HG03460 (cell line): ENCODE results near the gene KLF1.
"Not testable (repeated sequence)": the region's sequence is repeated elsewhere in the genome, so short reads cannot be mapped to it uniquely, and the experiment has no call there.

Experiments used
- ATAC-seq: cut with Tn5 transposase; IDR thresholded peaks from one replicate; pipeline ENCODE4 v1.9.1; 2021; ENCODE audit not compliant: unreplicated experiment

The KLF1 gene

DNA sequence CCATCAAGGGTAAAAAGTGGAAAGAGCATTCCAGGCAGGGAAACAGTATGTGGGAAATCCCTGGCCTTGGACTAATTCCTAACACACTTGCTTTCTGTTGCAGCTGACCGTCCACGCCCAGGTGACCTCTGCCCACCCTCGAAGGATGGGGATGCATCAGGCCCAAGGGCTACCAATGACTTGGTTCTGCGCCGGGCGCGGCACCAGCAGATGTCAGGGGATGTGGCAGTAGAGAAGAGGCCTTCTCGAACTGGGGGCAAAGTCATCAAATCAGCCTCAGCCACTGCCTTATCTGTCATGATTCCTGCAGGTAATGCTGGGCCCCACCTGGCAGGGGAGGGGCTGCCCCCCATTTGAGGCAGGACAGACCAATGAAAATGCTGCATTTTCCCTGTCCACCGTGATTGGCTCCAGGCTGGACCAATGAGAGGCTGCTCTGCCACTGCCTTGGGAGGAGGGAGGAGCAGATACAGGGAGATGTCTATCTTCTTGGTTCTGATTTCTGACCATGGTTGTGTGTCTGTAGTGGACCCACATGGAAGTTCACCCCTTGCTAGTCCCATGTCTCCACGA, 18.4 kb downstream of the KLF1 start:
- no peak for ATAC-seq

DNA sequence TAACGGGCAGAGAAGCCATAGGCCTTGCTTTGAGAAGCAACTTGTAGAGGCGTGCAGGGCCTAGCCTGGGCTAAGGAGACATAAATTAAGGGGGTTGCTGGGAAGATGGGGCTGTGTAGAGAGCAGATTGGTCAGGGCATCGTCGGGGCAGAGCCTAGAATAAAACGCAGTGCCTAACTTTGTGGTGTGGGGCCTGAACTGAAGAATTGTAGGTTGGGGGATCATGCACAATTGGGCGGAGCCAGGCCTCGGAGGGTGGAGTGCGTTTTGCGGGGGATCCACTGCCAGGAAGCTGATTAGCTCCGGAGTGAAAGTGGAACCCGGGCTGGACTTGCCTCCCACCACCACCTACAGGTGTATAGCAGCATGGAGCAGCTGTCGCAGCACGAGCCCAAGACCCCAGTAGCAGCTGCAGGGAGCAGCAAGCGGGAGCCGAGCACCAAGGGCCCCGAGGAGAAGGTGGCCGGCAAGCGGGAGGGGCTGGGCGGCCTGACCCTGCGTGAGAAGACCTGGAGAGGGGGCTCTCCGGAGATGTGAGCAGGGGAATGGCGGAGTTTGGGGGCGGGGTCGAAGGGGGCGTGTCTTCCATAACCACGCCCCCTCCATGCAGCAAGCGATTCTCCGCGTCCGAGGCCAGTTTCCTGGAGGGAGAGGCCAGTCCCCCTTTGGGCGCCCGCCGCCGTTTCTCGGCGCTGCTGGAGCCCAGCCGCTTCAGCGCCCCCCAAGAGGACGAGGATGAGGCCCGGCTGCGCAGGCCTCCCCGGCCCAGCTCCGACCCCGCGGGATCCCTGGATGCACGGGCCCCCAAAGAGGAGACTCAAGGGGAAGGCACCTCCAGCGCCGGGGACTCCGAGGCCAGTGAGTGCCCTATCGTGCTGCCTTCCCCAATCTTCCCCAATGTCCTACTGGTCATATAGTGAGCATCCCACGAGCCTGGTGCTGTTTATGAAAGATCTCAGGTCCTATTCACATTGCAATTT, 19.6 kb downstream of the KLF1 start:
- no peak for ATAC-seq

DNA sequence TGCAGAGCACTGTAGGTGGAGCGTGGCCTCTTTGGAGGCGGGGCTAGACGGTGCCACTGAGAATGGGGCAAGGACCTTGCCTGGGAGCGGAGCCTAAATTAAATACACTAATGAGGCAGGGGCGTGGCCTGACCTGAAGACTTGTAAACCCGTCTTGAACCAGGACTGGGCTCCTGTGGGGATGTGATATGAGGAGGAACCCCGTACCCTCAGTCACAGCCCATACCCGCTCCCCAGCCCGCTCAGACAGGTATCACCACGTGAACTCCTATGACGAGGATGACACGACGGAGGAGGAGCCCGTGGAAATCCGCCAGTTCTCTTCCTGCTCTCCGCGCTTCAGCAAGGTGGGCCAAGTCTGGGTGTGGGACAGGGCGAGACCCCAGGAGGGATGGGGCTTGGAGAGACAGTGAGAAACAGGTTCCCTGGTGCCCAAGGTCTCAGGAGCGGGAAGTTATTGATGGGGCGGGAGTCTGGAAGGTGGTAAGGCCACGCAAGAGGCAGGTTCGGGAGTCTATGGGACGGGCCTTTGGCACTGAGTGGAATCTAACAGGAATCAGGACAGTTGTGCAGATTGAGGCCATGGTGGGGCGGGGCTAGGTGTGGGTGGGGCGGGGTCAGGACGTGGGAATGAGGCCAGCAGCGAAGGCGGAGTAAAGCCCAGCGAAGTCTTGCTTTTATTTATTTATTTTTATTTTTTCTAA, 20.4 kb downstream of the KLF1 start:
- ATAC-seq, result no peak

DNA sequence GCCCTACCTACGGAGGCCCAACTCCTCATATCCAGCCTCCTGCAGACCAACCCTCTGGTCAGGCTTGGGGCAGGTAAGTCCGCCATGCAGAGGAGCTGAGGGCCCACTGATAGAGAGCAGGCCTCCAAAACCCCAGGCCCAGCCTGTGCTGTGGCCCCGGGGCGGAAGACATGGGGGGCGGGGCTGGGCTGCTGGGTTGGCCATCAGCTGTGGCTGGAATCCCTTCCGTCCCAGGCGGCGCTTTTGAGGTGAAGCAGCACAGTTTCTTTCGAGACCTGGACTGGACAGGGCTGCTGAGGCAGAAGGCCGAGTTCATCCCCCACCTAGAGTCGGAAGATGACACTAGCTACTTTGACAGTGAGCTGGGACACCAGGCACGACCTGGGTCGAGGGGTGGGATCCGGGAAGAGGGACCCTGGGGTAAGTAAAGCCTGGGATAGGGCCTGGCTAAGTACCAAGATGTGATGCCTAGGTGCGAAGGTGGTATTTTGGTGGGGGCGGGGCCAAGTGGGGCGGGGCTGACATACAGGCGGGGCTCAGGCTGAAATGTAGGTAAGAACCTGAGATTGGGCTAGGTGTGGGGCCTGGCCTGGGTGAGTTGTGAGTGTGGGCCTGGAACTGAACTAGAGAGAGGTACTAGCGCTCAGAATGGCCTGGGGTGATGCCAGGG, 21.1 kb downstream of the KLF1 start:
- no peak for ATAC-seq

DNA sequence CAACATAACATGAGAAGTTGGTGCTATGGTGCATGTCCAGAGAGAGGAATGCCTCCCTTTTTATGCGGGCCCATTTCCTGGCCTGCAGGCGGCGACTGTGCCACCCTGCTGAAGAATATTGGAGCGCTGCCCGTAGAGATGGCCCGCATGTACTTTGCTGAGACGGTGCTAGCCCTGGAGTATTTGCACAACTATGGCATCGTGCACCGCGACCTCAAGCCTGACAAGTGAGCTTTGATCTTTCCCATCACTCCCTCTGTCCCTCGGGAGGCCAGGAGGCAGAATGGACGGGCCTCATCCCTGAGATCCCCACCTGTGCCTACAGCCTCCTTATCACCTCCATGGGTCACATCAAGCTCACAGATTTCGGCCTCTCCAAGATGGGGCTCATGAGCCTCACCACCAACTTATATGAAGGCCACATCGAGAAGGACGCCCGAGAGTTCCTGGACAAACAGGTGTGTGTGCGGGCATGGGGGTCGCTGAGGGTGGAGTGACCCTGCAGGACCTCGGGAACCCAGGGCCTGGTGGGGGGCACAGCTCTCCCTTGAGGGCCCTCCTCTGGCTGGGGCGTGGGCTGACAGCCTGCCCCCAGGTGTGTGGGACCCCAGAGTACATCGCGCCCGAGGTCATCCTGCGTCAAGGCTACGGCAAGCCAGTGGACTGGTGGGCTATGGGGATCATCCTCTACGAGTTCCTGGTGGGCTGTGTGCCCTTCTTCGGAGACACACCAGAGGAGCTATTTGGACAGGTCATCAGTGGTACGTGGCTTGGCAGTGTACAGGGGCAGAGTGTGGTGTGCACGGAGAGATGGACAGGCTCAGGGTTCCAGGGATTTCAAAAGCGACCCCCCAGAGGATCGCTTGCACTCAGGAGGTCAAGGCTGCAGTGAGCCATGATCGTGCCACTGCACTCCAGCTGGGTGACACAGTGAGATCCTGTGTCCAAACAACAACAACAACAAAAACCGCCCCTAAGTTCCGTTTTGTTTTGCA, 22.0 kb downstream of the KLF1 start:
- ATAC-seq, result no peak

DNA sequence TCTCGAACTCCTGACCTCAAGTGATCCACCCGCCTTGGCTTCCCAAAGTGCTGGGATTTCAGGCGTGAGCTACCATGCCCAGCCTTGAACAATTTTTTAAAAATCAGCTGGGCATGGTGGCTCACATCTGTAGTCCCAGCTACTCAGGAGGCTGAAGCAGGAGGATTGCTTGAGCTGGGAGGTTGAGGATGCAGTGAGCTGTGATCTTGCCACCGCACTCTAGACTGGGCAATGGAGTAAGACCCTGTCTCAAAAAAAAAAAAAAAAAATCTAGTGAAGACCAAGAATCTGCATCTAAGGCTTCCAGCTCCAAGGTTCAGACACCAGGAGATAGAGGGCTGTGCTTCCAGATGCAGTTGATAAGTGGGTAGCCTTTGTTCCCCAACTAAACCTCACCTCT, 22.9 kb downstream of the KLF1 start:
- ATAC-seq, result no peak

DNA sequence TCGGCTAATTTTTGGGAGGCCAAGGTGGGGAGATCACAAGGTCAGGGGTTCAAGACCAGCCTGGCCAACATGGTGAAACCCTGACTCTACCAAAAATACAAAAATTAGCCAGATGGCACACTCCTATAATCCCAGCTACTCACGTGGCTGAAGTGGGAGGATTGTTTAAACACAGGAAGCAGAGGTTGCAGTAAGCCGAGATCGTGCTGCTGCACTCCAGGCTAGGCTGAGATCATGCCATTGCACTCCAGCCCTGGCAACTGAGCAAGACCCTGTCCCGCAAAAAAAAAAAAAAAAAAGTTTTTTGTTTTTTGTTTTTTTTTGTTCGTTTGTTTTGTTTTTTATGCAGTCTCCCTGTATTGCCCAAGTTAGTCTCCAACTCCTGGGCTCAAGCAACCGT, 27.5 kb downstream of the KLF1 start:
- no peak for ATAC-seq

DNA sequence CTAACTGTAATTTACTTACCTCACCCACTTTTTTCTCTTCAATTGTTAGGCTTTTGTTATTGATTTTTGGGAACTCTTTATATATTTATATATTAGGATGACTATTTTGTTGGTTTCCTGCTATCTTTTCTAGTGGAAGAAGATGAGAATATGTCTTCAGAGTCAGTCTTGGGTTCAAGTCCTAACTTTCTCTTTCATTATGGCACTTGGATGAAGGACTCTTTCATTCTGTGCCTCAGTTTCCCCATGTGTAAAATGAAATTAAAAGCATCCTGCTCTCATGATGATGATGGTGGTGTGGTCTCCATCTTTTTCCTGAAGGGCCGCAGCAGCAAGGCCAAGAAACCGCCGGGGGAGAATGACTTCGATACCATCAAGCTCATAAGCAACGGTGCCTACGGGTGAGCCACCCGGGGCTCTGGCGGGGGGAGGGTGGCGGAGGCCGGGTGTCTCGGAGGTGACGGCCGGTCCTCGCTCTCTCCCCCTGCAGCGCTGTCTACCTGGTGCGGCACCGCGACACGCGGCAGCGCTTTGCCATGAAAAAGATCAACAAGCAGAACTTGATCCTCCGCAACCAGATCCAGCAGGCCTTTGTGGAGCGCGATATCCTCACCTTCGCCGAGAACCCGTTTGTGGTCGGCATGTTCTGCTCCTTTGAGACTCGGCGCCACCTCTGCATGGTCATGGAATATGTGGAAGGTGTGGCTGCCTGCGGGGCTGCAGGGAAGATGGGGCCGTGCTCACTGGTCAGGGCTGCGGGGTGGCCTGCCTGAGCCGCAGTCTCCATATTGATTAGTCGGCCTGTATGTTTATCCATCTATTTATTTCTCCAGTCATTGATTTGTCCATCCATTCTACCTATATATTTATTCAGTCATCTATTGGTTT, 28.7 kb downstream of the KLF1 start:
- ATAC-seq, result no peak

DNA sequence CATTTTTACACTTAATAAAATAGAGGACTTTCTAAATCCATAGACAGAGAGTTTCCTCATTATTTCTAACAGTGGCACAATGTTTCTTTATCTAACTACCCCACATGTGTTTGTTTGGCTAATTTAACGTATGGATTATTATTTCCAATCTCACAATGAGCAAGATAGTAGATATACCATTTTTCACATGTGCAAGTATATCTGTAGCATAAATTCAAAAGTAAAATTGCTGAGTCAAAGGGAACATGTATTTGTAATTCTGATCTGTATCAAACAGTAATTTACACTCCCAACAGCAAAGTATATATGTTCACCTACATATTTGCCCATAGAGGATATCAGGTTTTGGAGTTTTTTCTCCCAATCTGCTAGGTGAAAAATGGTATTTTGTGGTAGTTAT, 30.3 kb downstream of the KLF1 start:
- ATAC-seq, result no peak

DNA sequence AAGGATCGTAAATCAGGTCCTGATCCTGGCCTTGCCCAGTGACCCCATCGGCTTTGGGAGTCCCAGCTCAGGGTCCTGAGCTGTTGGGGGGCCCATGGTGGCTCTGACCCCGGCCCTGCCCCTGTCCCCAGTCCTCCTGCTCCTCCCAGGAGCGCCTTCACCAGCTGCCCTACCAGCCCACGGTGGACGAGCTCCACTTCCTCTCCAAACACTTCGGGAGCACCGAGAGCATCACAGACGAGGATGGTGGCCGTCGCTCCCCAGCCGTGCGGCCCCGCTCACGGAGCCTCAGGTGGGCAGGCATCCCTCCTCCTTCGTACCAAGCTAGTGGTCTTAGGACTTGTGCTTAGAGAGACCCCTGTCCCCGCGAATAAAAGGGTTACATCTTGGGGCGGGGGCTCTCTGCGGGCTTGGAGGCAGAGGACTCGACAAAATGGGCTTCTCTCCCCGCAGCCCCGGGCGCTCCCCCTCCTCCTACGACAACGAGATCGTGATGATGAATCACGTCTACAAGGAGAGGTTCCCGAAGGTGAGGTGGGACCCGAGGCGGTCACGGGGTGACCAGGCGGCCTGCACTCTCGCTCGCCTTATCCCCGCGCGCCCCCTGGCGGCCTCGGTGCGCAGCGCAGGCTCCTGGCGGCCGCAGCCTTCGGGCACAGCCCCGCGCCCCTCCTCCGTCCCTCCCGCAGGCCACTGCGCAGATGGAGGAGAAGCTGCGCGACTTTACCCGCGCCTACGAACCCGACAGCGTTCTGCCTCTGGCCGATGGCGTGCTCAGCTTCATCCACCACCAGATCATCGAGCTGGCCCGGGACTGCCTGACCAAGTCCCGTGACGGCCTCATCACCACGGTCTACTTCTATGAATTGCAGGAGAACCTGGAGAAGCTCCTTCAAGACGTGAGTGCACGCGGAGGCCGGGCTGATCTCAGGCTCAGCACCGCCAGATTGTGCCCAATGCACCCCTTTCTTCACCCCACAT, 39.6 kb downstream of the KLF1 start:
- ATAC-seq, result no peak

DNA sequence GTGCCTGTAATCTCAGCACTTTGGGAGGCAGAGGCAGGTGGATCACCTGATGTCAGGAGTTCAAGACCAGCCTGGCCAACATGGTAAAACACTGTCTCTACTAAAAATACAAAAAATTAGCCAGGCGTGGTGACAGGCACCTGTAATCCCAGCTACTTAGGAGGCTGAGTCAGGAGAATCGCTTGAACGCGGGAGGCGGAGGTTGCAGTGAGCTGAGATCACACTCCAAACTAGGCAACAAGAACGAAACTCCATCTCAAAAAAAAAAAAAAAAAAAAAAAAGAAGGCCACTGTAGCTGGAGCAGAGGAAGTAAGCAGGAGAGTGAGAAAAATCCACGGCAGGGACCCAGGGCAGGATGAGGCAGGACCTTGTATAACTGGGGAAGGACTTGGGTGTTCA, 40.4 kb downstream of the KLF1 start:
- ATAC-seq, result not testable (repeated sequence)

DNA sequence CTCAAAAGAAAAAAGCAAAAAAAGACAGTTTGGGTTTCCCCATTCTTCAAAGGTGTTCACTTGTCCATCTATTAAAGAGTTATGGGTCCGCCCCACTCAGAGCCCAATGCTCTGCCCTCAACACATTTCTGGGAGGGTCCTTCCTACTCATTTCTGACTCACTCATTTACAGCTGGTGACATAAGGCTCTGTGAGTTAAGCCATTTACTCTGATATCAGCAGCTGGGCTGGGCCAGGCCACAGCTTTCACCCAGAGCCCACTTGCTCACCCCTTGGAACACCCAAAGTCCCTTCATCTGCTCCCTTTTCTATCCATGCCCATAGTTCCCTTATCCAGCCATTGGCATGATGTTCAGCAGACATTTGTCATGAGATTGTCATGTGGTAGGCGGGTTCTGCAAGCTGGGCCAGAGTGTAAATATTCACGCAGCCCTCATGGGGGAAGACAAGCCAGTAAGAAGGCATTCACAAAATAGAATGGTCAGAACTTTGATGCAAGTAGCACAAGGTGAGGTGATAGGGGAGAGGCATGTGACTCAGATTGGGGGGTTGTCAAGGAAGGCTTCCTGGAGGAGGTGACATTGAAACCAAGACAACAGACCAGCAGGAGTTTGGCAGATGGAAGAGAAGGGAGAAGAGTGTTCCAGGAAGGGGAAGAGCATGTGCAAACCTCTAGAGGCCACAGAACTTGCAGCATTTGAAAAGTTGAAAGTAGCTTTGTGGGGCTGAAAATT, 42.8 kb downstream of the KLF1 start:
- ATAC-seq, result no peak

DNA sequence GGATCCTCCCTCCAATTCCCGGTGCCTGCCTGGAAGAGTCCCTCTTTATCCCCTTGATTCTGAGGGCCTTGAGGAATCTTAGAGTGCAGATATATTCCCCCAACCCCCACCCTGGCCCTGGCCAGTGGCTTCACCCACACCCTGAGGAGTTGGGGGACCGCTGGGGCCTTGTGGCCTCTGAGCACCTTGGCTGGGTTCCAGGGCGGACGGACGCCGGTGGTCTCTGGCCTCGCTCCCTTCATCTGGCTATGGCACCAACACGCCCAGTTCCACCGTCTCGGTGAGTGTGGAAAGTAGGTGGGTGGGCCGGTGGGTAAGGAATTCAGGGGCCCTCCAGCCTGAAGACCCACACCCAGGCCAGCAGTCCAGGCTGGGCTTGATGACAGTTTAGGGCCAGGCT, 43.7 kb downstream of the KLF1 start:
- ATAC-seq, result no peak

DNA sequence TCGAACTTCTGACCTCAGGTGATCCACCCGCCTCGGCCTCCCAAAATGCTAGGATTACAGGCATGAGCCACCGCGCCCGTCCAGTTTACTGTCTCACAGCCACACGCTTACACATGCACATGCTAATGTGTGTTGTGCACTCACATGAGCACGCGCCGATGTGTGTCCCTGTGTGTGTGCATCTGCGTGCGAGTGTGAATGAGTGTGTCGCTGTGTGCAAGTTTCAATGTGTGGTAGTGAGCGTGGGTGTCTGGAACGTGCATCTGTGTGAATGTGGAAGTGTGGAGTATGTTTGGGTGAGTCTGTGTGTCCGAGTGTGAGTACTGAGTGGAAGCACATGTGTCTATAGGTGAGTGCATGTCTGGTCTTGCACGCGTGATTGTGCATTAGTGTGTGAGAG, 44.5 kb downstream of the KLF1 start:
- ATAC-seq, result no peak

DNA sequence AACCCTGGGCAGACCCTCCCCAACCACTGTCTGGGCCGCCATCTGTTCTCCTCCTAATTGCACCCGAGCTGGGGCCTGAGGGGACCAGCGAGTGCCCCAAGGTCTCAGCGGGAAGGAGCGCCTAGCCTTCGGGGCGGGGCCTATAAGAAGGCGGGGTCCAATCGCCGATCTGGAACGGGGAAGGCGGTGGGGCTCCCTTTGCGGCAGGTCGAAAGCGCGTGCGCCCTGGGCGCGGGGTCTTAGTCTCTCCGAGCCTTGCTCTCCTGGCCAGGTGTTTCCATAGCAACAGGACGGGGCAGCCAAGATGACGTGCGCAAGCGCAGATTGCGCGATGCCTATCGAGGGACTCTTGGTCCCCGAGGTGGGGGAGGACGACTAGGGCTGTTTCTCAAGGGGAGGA, 45.9 kb downstream of the KLF1 start:
- ATAC-seq, result no peak

DNA sequence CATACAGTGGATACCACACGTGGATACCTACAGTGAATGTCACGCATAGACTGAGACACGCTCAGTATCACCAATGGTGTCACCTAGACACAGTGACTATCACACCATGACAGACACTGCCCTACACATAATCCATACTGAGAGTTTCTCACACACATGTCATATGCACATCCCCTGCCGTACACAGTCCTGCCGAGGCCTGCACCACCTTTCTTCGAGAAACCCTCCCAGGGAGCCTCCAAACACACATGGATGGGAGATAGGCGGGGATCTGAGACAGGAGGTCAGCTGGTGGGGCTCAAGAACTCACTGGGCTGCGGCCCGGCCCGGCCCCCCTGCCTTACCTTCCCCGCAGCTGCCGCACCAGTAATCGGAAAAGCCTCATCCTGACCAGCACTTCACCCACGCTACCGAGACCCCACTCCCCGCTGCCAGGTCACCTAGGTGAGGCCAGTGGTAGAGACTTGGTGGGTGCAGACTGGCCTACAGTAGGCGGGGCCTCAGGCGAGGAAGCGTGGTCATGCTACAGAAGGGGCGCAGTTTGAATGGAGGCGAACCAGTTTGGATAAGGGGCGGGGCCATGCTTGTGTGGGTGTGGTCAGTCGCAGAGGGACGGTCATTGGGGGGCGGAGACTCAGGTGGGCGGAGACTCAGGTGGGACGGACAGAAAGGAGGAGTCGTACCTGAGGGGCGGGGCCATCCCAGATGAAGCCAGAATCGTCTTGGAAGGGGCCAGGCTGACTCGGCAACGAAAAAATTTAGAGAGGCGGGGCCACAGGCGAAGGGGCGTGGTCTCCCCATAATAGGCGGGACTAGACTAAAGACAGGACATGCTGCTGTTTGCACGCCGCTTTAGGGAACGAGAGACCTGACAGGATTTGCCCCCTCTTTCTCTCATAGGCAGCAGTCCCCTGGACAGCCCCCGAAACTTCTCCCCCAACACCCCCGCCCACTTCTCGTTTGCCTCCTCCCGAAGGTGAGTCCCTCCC, 46.6 kb downstream of the KLF1 start:
- no peak for ATAC-seq
